Kidney (tissue), 14 donors: ENCODE data around the gene BEND6. TPM values are rescaled to one million over a fixed set of nuclear protein-coding genes. Genes with fewer than 3 reads are reported as not detected.
A peak's percentile ranks its signal among the peaks of the same experiment; 100 is the strongest.

Source experiments
- DNase-seq, 5 donors: peaks; one replicate each; pipeline ENCODE4 v3.0.0-alpha.2; 2013 to 2020
- FAIRE-seq: peaks from 2 replicates; lab custom pipeline; 2012; peaks lifted over from hg19 to GRCh38; lab: Jason Lieb, UNC
- H3K27ac ChIP-seq, 2 donors: one replicate each; pipeline ENCODE4 v1.7.0; 2013; ENCODE audit warnings: low read depth in 2 of 2, low read length in 2 of 2, inconsistent platforms in 1 of 2
- H3K27me3 ChIP-seq: one replicate; pipeline ENCODE4 v1.7.1; 2013; ENCODE audit warnings: low read length, inconsistent platforms; ENCODE audit not compliant: control insufficient read depth, insufficient read depth
- H3K36me3 ChIP-seq, 3 donors: one replicate each; pipeline versions ENCODE4 v1.7.0 to v1.7.1; 2013; ENCODE audit warnings: low read length in 3 of 3, control low read depth in 1 of 3, inconsistent platforms in 1 of 3; ENCODE audit not compliant: insufficient read depth in 3 of 3, control insufficient read depth in 2 of 3
- H3K4me1 ChIP-seq, 3 donors: one replicate each; pipeline versions ENCODE4 v1.7.0 to v1.7.1; 2013; ENCODE audit warnings: low read length in 3 of 3, inconsistent platforms in 1 of 3, low read depth in 1 of 3; ENCODE audit not compliant: control insufficient read depth in 2 of 3, insufficient read depth in 2 of 3
- H3K4me3 ChIP-seq, 3 donors: one replicate each; pipeline versions ENCODE4 v1.7.0 to v1.8.1; 2013; ENCODE audit warnings: low read length in 3 of 3, control low read depth in 1 of 3, inconsistent platforms in 1 of 3
- H3K9ac ChIP-seq, 3 donors: one replicate each; pipeline versions ENCODE4 v1.7.0 to v1.7.1; 2013; ENCODE audit warnings: low read length in 3 of 3, control low read depth in 1 of 3, inconsistent platforms in 1 of 3
- H3K9me3 ChIP-seq, 3 donors: one replicate each; pipeline versions ENCODE4 v1.7.0 to v1.7.1; 2013; ENCODE audit warnings: low read length in 3 of 3, control low read depth in 1 of 3, inconsistent platforms in 1 of 3; ENCODE audit not compliant: control insufficient read depth in 2 of 3, insufficient read depth in 1 of 3
- intact Hi-C: fragments of 100-400 bp; cut with DNase I; formaldehyde crosslinking; loops from one replicate; pipeline ENCODE4 v1.11.1; 2022
- polyA plus RNA-seq: library from polyadenylated mRNA; stranded (reverse); fragments of 350-450 nt; fragmentation: Illumina TruSeq; extraction: RNeasy Lipid Tissue Mini Kit (QIAGEN cat#74804); gene quantifications from one replicate; pipeline ENCODE4 v1.2.3, GENCODE V29; 2014; ENCODE audit warnings: low read depth, low replicate concordance; ENCODE audit not compliant: insufficient read depth
- total RNA-seq: library from RNA; stranded (reverse); fragmentation: NEBNext Ultra II Directional; extraction: Animal tissue kit (Norgen Biotek cat#: 25700); gene quantifications from one replicate; pipeline ENCODE4 v1.2.1, GENCODE V29; 2021
- TF ChIP-seq, protein P1 (sequence below): IDR thresholded peaks from 3 replicates; pipeline ENCODE4 v1.5.1; 2012; ENCODE audit warnings: mild to moderate bottlenecking, moderate library complexity, borderline replicate concordance; ENCODE audit not compliant: insufficient read depth; ENCODE audit errors: extremely low read depth
- donor health status: control.
- donor health status: control.
- donor health status: control.
- donor health status: control.
- donor health status: control.
- donor health status: DM: yes; HTN: yes; CAD: no.
- donor health status: Normal renal cell carcinoma (clear cell type).

Gene BEND6
- total and polyA plus RNA-seq, 2 donors from 2014 or later: 0.72 to 0.86 TPM

DNA sequence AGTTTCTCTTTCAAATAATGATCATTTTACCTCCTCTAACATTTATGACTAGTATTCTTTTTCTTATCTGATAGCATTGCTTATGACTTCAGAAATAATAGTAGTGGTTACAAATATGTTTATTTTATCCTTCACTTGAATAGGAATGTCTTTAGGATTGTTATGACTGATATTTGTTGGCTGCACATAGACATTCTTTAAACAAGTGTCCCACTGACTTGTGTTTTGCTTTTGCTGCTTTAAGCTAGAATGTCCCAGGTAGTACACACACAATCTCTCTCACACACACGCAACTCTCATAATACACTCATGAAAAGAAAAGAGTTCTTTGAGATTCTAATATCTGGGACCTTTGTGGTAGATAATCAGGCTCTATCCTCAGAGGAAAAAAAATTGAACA lies 113.2 kb downstream of the BEND6 start:
- H3K4me1 ChIP-seq: no peaks in the 10 kb centered on the region
- H3K9me3 ChIP-seq: no peaks in the 10 kb centered on the region
- no peak overlapping the region for H3K4me3 ChIP-seq
- no peak overlapping the region for H3K9ac ChIP-seq
- intact Hi-C loops: no loop called here
- H3K27ac ChIP-seq: no peak overlapping the region
- no peak for DNase-seq
- H3K27me3 ChIP-seq: no peaks in the 10 kb centered on the region
- TF ChIP-seq, protein P1, sequence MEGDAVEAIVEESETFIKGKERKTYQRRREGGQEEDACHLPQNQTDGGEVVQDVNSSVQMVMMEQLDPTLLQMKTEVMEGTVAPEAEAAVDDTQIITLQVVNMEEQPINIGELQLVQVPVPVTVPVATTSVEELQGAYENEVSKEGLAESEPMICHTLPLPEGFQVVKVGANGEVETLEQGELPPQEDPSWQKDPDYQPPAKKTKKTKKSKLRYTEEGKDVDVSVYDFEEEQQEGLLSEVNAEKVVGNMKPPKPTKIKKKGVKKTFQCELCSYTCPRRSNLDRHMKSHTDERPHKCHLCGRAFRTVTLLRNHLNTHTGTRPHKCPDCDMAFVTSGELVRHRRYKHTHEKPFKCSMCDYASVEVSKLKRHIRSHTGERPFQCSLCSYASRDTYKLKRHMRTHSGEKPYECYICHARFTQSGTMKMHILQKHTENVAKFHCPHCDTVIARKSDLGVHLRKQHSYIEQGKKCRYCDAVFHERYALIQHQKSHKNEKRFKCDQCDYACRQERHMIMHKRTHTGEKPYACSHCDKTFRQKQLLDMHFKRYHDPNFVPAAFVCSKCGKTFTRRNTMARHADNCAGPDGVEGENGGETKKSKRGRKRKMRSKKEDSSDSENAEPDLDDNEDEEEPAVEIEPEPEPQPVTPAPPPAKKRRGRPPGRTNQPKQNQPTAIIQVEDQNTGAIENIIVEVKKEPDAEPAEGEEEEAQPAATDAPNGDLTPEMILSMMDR: no peak
- no peak for FAIRE-seq
- no peaks in the 10 kb centered on the region for H3K36me3 ChIP-seq

DNA sequence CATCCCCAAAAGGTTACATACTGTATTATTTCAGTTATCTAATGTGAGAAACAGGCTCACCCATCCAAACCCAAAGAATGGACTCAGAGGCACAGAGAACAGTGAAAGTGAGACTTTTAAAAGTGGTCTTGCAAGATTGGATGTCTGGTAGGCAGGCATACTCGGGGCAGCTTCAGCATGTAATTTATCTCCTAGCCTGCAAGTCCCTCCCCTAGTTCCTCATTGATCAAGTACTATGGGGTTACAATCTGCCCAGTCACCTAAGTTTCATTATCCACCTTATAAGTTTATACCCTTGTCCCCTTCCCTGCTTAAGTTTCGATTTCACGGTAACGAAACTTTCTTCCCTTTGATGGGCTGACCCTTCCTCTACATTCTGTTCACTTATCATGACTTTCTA lies 114.3 kb downstream of the BEND6 start:
- no peaks in the 10 kb centered on the region for H3K27me3 ChIP-seq
- TF ChIP-seq, protein P1: no peak
- DNase-seq (no peak), FAIRE-seq (no peak)
- H3K9ac ChIP-seq: no peak overlapping the region
- H3K9me3 ChIP-seq: no peaks in the 10 kb centered on the region
- H3K27ac ChIP-seq: no peak overlapping the region
- H3K36me3 ChIP-seq: no peaks in the 10 kb centered on the region
- intact Hi-C loops: no loop called here
- no peaks in the 10 kb centered on the region for H3K4me1 ChIP-seq
- H3K4me3 ChIP-seq: no peak overlapping the region

DNA sequence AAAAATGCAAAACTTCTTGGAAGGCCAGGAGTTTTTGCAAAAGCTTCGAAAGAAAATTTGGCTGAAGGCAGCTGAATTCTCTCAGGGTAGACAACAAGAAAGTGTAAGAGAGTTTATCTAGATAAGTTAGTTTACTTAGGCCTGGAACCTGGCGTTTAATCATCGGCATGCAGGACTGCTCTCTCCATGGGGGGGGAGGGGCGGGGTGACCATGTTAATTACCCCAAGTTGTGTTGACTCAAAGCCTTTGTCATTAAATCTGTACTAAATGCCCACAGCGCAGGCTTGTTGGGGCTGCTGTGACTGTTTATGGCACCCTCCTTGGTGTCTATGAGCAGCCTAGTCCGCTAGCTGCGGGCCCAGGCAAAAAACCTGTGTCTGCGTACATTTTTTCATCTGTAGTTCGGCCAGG lies 115.0 kb downstream of the BEND6 start:
- Histone ChIP-seq H3K4me3 (no peak overlapping the region), H3K9ac (no peak overlapping the region), H3K9me3 (no peaks in the 10 kb centered on the region), H3K27ac (no peak overlapping the region), H3K4me1 (no peaks in the 10 kb centered on the region), H3K27me3 (no peaks in the 10 kb centered on the region), H3K36me3 (no peaks in the 10 kb centered on the region)
- DNase-seq: peak in 1 of 5 donors; percentile 35
- no peak for FAIRE-seq
- TF ChIP-seq, protein P1: no peak
- intact Hi-C loops: no loop called here

DNA sequence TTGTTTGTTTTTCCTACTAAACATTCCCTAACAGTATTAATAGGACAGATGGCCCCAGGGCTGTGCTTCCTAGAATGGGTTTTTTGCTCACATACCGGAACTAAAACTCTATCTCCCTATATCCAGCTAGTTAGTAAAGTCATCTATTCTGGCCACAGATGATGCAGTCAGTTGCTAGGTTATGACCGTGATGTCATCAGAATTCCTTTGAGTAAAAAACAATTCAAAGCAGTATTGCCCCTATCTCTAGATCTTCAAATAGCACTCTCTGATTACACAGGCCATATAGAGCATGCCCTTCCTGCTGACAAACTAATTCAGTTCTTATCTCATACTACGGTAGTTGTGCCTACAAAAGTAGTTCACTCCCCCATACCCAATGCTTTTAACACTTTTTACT lies 117.2 kb downstream of the BEND6 start:
- DNase-seq (no peak), FAIRE-seq (no peak)
- Histone ChIP-seq H3K9ac (no peak overlapping the region), H3K36me3 (no peaks in the 10 kb centered on the region), H3K27me3 (no peaks in the 10 kb centered on the region), H3K9me3 (no peaks in the 10 kb centered on the region), H3K27ac (no peak overlapping the region), H3K4me3 (no peak overlapping the region), H3K4me1 (no peaks in the 10 kb centered on the region)
- TF ChIP-seq, protein P1: no peak
- intact Hi-C loops: no loop called here
